C4-2B (cell line): Measurements from ENCODE around the gene SRCIN1.

Source experiments
- ZFX ChIP-seq: fragments of 450-650 bp; IDR thresholded peaks from 2 replicates; pipeline ENCODE4 v1.6.1; 2017
- TF ChIP-seq, protein P1 (sequence below): fragments of 450-650 bp; conservative IDR thresholded peaks from 2 replicates; pipeline ENCODE4 v1.5.1; 2017; ENCODE audit warnings: mild to moderate bottlenecking

- TF ChIP-seq, protein P1, sequence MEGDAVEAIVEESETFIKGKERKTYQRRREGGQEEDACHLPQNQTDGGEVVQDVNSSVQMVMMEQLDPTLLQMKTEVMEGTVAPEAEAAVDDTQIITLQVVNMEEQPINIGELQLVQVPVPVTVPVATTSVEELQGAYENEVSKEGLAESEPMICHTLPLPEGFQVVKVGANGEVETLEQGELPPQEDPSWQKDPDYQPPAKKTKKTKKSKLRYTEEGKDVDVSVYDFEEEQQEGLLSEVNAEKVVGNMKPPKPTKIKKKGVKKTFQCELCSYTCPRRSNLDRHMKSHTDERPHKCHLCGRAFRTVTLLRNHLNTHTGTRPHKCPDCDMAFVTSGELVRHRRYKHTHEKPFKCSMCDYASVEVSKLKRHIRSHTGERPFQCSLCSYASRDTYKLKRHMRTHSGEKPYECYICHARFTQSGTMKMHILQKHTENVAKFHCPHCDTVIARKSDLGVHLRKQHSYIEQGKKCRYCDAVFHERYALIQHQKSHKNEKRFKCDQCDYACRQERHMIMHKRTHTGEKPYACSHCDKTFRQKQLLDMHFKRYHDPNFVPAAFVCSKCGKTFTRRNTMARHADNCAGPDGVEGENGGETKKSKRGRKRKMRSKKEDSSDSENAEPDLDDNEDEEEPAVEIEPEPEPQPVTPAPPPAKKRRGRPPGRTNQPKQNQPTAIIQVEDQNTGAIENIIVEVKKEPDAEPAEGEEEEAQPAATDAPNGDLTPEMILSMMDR, result no peak
- no peak for TF ChIP-seq ZFX
These were observed 39.7 kb downstream of the SRCIN1 start for GRCh38 chr17:38565853-38566665.
